GM06990 (cell line): Measurements from ENCODE around the gene VASP.

Source experiments
- DNase-seq: peaks from one replicate; pipeline ENCODE4 v3.0.0-alpha.2; 2011; ENCODE audit not compliant: insufficient read length; ENCODE audit errors: extremely low read depth
- H3K27me3 ChIP-seq: replicated peaks from 2 replicates; pipeline ENCODE4 v1.6.0; 2011; ENCODE audit warnings: low read length; ENCODE audit not compliant: control insufficient read depth, insufficient read depth
- H3K36me3 ChIP-seq: 2 replicates; pipeline ENCODE4 v1.5.1; 2011; ENCODE audit warnings: low read length; ENCODE audit not compliant: control insufficient read depth, insufficient read depth
- H3K4me3 ChIP-seq: replicated peaks from 2 replicates; pipeline ENCODE4 v1.5.1; 2011; ENCODE audit warnings: low read depth, mild to moderate bottlenecking, control low read depth, low read length
- CTCF ChIP-seq: IDR thresholded peaks from 2 replicates; pipeline ENCODE4 v1.5.1; 2011; ENCODE audit warnings: low read length, control low read depth, mild to moderate bottlenecking, inconsistent platforms; ENCODE audit not compliant: insufficient read depth, poor library complexity, severe bottlenecking

Gene VASP

GRCh38 chr19:45526143-45526542 is 18.9 kb downstream of the VASP start:
- DNase-seq: no peak
- Histone ChIP-seq H3K27me3 (no peaks in the 10 kb centered on the region), H3K36me3 (peaks cover 39% of the 10 kb centered on the region), H3K4me3 (no peak overlapping the region)
- no peak for TF ChIP-seq CTCF

- no peak overlapping the region for H3K4me3 ChIP-seq
- TF ChIP-seq CTCF: no peak
- peaks cover 35% of the 10 kb centered on the region for H3K36me3 ChIP-seq
- no peak for DNase-seq
- H3K27me3 ChIP-seq: no peaks in the 10 kb centered on the region
These were observed 19.7 kb downstream of the VASP start for GRCh38 chr19:45526971-45527370.

- Histone ChIP-seq H3K27me3 (no peaks in the 10 kb centered on the region), H3K36me3 (peaks cover 32% of the 10 kb centered on the region), H3K4me3 (no peak overlapping the region)
- no peak for TF ChIP-seq CTCF
- DNase-seq: no peak
These were observed 20.5 kb downstream of the VASP start for GRCh38 chr19:45527731-45528130.

GRCh38 chr19:45528149-45528743 is 21.0 kb downstream of the VASP start:
- Histone ChIP-seq H3K36me3 (peaks cover 32% of the 10 kb centered on the region), H3K4me3 (no peak overlapping the region), H3K27me3 (no peaks in the 10 kb centered on the region)
- no peak for TF ChIP-seq CTCF
- no peak for DNase-seq

- H3K27me3 ChIP-seq: no peaks in the 10 kb centered on the region
- peaks cover 32% of the 10 kb centered on the region for H3K36me3 ChIP-seq
- H3K4me3 ChIP-seq: no peak overlapping the region
- peak; percentile 44 for DNase-seq
- TF ChIP-seq CTCF: no peak
These were observed 21.6 kb downstream of the VASP start for GRCh38 chr19:45528744-45529419.
